Activated T-cell treated with anti-CD3 and anti-CD28 coated beads for 1 hour (primary cell): ENCODE data around the gene PLRG1.

Experiments
- DNase-seq: peaks from one replicate; pipeline ENCODE4 v3.0.0-alpha.2; 2020; ENCODE audit warnings: low read depth

Gene PLRG1

GRCh38 chr4:154517591-154517990 lies 32.6 kb downstream of the PLRG1 start:
- DNase-seq = no peak

DNA sequence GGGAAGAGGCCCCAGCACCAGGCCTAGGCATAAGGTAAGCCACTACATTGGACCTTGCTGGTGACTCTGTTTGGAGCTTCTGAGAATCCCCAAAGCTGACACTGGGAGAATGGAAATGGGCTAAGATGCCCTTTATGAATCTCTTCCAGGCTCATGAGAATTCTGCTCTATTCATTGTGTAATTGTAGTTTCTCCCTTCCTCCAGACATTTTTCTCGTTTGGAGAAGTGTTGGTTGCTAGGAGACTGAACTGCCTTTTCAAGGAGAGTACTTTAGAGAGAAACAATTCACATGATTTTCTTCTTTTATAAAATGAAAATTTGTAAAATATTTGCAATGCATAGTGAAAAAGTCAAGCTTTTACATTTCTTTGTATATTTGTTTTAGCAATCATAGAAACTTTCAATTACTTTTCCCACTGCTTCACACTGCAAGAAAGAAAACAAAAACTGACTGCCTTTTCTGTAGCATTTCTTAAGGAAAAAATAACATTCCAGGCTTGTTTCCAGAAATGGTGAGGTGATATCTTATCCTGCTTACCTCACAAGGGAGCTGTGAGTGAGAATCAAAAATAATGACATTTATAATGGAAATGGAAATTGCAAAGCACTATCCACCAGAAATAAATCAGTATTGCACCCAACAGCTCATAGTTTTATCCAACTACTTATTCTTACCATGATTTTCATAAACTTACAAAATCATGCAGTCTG lies 33.7 kb downstream of the PLRG1 start:
- no peak for DNase-seq

DNA sequence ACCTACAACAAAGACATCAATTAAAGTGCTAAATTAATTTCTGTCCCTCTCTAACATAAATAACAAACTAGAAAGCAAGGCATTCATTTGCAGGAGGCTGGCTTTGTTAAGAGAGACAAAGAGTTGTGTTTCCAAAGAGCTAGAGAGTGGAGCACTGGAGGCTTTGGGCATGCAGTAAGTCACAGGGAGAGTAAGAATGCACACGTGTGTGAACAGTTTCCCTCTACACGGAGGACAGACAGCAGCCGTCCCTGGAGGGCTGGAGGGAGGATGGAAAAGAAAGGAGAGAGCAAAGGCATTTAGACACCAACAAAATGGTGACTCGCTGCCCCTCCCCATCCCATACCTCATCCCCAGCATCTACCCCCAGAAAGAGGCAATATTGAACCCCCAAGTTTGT lies 38.2 kb downstream of the PLRG1 start:
- no peak for DNase-seq

GRCh38 chr4:154511548-154511947 lies 38.7 kb downstream of the PLRG1 start:
- no peak for DNase-seq

- DNase-seq = no peak
Measured at GRCh38 chr4:154507156-154507555, 43.0 kb downstream of the PLRG1 start.

DNA sequence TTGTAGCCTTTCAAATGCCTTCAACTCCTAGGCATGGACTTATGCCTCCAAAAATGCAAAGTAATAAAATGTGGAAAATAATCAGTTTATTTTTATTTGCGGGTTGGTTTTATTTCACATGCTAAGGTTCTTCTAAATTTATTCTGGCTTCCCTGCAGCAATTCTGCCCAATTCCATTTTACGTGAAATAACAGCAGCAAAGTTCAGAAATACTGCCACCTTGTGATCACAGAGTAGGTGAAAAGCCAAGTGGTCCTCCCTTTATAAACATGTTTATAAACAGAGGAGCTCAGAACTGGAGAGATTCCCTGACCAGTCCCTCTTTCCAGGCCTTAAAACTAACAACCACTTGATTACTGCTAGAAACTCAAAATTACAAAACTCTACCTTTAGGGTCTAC lies 43.9 kb downstream of the PLRG1 start:
- no peak for DNase-seq

- DNase-seq = no peak
Measured at GRCh38 chr4:154503598-154503997, 46.6 kb downstream of the PLRG1 start.

- DNase-seq = no peak
Measured at GRCh38 chr4:154502111-154502510, 48.1 kb downstream of the PLRG1 start.

DNA sequence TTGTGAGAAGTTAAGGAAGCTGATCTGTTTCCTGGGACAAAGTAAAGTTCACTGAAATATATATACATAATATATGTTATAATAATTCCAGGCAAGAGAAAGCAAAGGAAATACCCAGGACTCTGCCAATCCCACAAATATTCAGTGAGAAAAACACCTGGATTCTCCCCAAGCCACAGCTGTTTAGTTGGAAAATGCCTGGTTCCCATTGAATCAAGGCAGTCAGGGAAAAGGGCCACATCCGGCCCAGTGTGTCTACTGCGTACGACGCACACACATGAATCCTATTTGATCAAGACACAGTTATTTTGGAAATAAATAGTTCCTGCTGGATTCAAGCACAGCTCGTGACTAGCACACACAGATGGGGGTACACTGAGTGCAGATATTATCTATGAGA lies 52.3 kb downstream of the PLRG1 start:
- no peak for DNase-seq

DNA sequence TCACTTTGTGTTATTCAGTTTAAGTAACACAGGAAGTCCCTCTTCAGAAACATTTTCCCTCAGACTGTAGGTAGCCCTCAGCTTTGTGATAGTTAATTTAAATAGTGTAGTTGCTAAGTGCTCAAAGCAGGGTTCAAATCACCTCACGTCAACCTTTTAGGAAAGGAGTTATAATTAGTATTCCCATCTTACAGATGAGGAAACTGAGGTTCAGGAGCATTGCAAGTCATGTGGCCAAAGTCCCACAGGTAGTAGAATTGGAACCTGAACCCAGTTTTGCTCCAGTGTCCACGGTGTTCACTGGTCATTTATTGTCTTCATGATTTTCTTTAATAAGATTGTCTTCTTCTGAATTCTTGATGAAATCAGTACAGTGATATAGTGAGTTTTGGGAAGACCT lies 54.3 kb downstream of the PLRG1 start:
- no peak for DNase-seq

GRCh38 chr4:154492288-154492687 lies 57.9 kb downstream of the PLRG1 start:
- no peak for DNase-seq

DNA sequence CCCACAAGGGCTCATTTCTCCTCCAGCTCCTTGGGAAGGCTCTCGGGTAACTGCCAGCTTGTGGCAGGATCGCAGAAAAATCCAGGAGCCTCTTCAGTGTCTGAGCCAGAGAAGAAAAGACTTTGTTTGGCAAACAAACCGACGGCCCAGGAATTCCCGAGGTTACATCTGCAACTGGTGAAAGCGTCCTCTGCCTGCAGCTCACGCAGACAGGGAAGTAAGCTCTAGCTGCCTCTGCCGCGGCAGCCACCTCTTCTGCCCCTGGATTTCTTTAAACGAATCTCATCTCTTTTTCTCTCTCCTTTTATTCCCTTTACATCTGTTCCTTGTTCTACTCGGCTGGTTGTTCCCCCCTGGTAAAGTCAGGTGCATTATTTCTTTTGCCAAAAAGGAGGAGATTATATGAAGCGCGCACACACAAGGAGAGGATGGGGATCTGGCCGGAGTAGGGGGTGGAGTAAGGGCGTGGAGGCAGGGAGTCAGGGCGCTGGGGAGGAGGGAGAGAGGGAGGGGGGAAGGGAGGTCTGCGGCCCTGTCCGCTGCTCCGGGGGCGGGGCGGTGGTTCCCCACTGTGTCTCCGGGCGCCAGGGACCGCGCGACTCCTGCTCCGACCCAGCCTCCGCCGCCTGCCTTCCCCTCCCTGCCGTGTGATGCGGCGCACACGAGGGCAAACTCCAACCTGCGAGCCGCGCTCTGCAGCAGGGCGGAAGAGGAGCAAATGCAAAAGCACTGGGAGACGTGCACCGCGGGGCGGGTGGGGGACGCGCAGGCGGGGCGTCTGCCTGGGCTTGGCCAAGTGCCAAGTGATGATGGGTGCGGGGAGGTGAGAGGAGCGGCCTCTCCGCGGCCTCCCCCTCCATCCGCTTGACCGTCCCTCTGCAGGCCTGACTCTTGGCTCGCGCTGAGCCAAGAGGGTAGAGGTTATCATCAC lies 58.6 kb downstream of the PLRG1 start, which contains the start of gene DCHS2:
TSS of gene DCHS2 (minus strand) at position 459 of the 931 bp plus-strand sequence. CDS start at position 15, 444 bp downstream.
- no peak for DNase-seq

GRCh38 chr4:154490583-154491340 lies 59.4 kb downstream of the PLRG1 start:
- no peak for DNase-seq

GRCh38 chr4:154490234-154490582 lies 60.0 kb downstream of the PLRG1 start:
- no peak for DNase-seq

DNA sequence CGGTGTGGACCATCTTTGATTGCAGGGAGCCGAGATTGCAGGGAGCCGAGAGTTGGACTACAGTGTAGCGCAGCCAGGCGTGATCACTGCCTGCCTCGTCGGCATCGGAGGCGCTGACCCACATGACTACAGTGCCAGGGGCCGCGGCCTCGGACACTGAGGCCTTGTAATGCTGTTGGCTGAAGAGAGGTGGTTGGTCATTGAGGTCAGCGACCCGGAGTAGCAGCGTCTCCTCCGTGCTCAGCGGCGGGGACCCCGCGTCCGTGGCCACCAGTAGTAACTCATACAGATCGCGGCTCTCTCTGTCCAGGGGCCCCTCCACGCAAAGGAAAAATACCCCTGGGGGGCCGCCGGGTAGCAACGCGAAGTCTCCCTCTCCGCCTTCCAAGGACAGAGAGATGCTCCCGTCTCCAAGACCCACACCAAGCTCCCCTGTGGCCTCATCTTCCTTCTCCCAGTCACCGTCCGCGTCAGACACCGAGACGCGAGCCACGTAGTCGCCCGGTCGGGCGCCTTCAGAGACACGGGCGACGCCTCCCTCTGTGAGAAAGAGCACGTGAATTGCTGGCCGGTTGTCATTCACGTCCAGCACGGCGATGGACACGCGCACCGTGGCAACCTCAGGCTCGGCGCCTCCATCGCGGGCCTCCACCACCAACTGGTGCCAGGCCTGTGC lies 60.5 kb downstream of the PLRG1 start:
- no peak for DNase-seq

DNA sequence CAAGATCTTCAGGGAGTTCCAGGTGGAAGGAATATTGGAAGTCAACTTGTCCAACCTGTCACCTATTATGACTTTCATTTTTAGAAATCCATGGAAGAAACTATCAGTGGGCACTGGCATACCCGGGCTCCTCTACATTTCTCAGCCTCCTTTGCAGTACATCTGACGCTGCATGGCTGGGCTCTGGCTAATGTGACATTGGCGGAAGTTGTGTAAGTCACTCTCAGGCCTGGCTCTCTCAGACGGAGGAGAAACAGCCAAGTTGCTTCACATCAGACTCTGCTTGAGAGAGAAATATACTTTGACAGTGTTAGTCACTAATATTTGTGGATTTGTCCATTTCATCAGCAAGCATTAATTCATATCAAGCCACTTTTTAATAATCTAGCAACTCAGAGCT lies 63.1 kb downstream of the PLRG1 start:
- DNase-seq = no peak

DNA sequence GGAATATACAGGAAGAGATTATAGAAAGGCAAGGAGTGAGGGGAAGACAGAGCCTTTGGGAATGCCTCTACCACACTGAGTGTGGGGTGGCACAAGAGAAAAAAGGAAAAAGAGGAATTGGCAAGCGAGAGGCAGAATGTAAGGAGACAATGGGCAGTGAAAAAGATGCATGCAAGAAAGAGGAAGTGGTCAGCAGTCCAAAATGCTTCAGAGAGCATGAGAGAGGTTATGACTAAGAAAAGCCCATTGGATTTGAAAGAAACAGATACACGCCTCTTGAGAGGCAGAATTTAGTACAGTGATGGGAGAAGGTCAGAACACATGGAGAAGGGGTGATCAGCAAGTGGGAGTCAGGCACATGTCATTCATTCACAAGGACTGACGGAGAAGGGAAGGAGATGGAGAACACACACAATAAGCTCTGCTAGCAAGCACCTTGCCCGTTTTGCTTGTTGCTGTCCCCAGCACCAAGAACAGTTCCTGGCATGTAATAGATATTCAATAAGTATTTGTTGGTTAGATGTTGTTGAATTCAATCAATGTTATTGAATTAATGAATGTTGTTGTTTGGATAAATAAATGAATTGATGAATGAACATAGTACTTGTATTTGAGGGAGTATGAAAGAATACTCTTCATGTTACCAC lies 65.0 kb downstream of the PLRG1 start:
- no peak for DNase-seq
